ENCODE measurements around the gene ARHGAP26.
A peak's percentile ranks its signal among the peaks of the same experiment; 100 is the strongest.

Gene ARHGAP26

DNA sequence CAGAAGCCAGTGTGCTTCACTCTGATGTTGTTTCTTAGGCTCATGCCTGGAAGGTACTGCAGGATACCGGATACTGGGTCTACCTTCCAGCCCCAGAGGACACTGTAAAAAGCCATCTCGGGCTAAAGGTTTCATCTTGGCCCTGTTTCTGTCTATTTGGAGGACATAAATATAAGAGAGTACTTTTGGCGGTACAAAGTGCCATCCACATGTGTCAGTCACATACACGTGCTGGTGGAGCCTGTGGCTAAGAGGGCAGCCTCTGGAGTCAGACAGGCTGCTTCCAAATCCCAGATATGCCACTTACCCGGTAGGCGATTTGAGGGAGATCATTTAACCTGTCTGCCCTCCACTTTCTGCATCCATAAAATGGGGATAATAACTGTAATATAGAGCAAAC lies 472.9 kb downstream of the ARHGAP26 start:
- DNase-seq (no peak), ATAC-seq (no peak)

DNA sequence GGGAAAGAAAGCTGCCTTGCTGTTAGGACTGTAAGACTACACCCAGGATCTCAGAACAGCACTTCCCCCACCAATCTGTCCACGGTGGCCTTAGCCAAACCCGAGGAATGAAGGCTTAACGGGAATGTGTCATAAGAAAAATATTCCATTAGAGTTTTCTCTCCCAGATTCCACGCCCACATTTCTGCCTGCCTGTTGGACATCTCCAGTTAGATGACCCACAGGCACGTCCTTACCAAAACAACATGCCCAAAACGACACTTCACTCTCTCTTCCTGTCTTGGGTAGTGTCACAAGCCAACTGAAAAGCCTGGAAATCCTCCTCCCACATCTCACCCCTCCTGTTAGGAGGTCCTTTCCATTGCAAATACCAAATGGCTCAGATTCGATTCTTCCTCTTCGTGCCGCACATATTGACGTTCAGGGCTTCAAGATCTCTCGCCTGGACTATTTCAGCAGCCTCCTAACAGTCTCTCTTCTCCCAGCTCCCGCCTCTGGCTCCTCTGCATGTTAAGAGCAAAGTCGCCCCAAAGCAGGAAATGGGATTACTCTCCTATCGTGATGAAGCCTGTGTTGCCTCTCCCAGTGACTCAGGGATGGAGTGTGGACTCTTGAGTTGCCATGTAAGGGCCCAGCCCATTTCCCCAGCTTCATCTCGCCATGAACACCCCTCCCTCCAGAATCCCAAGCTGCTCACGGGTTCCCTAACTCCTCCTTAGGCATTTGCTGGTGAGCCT lies 474.0 kb downstream of the ARHGAP26 start:
- DNase-seq: no peak
- ATAC-seq: no peak

DNA sequence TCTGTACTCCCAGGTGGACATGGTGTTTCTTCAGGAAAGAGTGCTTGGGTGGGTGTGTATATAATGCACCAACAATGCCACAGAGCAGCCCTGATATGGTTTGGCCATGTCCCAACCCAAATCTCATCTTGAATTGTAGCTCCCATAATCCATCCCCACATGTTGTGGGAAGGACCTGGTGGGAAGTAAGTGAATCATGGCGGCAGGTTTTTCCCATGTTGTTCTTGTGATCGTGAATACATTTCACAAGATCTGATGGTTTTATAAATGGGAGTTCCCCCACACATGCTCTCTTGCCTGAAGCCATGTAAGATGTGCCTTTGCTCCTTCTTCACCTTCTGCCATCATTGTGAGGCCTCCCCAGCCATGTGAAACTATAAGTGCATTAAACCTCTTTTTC lies 474.8 kb downstream of the ARHGAP26 start:
- ATAC-seq (no peak), DNase-seq (no peak)

DNA sequence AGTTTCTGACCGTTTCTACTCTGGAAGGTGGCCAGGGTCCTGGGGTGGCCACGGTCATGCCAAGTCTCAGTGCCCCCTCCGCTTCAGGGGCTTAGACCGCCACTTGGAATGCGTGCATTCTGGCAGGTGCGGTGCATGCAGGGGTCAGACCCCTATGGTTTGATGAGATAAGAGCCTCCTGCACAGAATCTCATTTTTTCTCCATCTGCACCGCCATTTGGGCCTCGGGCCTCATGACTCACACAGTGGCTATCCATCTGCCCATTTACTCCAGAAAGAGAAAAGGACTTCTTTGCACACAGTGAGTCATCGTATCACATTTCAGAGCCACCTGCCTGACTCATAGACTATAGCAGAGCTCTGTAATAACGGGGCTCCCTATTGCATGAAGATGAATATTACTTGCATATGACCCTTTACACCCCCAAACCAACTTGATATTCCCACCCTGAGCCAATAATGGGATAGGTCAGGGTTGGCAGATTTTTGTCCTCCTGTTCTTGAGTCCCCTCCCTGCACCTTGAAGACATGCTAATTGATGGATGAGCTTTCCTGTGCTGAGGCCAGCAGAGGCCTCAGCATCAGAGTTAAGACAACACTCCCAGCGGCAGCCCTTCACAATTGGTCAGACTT lies 475.9 kb downstream of the ARHGAP26 start:
- DNase-seq: no peak
- ATAC-seq: no peak

DNA sequence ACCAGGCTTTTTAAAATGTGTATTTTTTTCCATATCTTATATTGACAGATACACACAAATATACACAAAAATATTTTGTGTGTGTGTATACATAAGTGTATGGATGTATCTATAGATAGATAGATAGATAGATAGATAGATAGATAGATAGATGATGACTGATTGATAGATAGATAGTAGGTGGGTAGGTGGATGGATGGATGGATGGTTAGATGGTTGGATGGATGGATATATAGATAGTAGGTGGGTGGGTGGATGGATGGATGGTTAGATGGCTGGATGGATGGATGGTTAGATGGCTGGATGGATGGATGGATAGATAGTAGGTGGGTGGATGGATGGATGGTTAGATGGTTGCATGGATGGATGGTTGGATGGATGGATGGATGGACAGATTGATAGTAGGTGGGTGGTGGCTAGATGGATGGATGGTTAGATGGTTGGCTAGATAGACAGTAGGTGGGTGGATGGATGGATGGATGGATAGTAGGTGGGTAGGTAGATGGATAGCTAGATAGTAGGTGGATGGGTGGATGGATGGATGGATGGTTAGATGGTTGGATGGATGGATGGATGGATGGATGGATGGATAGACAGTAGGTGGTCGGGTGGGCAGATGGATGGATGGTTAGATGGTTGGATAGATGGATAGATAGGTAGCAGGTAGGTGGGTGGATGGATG lies 477.1 kb downstream of the ARHGAP26 start:
- ATAC-seq (no peak), DNase-seq (no peak)

GRCh38 chr5:143248391-143248790 lies 478.2 kb downstream of the ARHGAP26 start:
- ATAC-seq: no peak
- DNase-seq: no peak

DNA sequence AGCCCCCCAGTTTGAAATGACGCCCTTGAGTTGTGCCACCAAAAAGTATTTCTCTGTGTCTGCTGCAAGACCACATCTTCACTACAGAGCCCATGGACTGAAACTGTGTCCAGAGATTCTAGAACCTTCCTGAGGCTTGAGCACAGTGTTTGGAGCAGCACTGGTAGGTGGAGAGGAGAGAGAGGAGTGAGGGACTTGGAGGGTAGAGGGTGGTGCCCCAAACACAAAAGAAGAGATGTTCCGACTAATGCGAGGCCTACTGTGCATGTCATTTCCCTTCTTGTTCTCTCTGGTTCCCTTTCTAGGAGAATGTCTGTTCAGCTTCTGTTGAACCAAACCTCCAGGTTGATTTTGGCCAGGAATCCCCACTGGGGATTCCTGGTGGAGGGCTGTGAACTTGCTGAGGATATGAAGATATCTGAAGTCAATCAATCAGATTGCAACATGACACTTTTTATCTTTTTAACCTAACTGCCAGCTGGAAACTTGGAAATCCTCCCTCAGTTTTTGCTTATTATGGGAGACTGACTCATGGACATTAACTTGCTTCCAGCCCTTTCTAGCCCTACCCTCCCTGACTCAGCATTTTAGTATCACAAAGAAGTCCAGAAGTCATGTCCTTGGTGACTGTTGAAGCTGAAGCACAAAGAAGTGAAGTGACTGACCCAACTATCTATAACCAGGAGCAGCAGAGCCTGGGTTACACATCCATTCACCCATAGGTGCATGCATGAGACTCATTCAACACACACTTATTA lies 478.8 kb downstream of the ARHGAP26 start:
- DNase-seq: no peak
- no peak for ATAC-seq

- ATAC-seq (no peak), DNase-seq (no peak)
Observed at GRCh38 chr5:143249851-143250250, 479.7 kb downstream of the ARHGAP26 start.

- no peak for DNase-seq
Observed at GRCh38 chr5:143251190-143251589, 481.0 kb downstream of the ARHGAP26 start.

DNA sequence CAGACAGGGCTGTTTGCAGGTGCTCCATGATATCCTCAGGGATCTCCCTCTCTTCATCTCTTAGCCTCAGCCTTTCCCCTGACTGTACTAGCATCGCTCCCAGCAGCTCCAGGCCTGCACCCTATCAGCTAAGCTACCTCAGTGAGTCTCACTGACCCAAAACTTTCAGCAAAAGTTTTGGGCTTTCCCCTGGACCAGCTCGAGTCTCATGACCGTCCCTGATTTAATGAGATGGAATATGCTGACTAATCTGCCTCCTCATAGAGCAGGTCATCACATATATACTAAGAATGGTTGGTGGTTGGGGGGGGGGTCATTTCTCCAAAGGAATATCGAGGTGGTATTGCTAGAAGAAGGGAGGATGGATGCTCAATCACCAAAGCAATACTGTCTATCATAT lies 481.8 kb downstream of the ARHGAP26 start:
- no peak for DNase-seq
- no peak for ATAC-seq

More at GRCh38 chr5:143251190-143251589, 481.0 kb downstream of the ARHGAP26 start:
- ATAC-seq: no peak

GRCh38 chr5:143254819-143255218 lies 484.6 kb downstream of the ARHGAP26 start:
- DNase-seq: no peak
- no peak for ATAC-seq

- ATAC-seq (no peak), DNase-seq (no peak)
Observed at GRCh38 chr5:143258559-143259253, 488.5 kb downstream of the ARHGAP26 start.

GRCh38 chr5:143259254-143259605 lies 489.1 kb downstream of the ARHGAP26 start:
- ATAC-seq: no peak
- no peak for DNase-seq

DNA sequence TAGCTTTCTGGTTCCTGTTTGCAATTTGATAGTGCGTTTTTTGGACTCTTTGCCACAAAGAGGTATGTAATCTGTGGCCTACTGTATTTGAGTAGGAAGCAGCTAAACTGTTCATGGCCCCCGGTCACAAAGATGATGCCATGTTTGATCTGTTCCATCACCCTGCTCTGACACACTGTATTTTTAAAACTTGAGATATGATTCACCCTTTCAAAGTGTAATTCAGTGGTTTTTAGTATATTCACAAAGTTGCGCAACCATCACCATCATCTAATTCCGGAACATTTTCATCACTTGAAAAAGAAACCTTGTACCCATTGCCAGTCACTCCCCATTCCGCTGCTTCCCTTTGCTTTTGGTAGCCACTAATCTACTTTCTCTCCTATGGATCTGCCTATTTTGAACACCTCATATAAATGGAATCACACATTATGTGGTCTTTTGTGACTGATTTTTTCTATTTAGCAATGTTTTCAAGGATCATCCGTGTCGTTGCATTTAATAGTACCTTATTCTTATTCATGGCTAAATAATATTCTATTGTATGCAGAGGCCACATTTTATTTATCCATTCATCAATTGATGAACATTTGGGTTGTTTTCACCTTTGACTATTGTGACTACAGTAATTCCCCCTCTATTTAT lies 491.7 kb downstream of the ARHGAP26 start:
- peak; percentile 90 for ATAC-seq
- peak; percentile 13 for DNase-seq

DNA sequence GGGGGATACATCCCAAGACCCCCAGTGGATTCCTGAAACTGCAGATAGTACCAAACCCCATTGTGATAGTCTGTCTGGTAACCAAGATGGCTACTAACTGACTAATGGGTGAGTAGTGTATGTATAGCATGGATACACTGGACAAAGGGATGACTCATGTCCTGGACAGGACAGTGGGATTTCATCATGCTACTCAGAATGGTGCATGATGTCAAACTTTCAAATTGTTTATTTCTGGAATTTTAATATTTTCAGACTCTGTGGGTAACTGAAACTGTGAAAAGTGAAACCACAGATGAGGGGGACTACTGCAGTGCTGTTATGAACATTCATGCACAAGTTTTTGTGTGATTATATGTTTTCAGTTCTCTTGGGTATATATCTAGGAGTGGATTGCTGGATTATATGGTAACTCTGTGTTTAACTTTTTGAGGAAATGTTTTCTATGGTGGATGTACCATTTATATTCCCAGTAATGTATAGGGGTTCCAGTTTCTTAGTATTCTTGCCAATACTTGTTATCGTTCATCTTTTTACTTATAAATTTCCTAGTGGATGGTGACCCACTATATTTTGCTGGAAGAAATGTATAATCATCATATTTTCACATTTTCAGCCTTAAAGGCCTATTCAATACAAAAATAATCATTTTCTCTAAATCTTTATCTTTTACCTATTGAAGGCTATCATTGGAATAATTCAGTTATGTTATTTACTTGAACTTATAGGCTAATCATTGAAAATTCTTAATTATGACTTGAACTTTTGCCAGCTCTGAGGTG lies 492.4 kb downstream of the ARHGAP26 start:
- DNase-seq: no peak
- ATAC-seq: peak; percentile 29

DNA sequence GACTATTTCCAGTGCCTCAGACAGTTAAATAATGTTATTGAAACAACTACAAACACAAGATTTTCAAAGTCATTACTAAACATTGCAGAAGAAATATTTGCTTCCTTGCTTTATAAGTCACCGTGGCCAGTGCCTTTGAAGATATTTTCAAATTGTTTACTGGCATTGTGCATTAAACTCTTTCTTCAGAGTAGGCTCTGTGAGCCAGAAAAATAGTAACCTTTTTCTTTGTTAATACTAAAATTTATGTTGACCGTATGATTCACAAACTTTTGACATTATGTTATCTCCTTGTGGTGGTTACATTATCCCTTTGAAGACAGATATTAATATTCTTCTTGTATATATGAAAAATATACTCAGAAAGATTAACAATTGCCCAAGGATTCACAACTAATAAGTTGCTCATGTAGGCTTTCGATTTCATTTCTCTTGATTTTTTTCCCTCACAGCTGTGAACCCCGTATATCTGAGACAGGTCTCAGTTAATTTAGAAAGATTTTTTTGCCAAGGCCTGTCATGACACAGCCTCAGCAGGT lies 493.2 kb downstream of the ARHGAP26 start:
- ATAC-seq (no peak), DNase-seq (no peak)

- ATAC-seq (no peak), DNase-seq (no peak)
Observed at GRCh38 chr5:143265995-143266394, 495.8 kb downstream of the ARHGAP26 start.

DNA sequence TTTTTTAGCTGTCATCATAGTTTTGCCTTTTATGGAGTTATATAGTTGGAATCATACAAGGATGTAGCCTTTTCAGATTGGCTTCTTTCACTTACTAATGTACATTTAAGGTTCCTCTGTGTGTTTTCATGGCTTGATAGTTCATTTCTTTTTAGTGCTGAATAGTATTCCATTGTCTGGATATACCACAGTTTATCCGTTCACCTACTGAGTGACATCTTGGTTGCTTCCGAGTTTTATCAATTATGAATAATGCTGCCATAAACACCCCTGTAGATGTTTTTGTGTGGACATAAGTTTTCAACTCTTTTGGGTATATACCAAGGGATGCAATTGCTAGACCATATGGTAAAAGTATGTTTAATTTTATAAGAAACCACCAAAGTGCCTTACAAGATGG lies 497.0 kb downstream of the ARHGAP26 start:
- DNase-seq (no peak), ATAC-seq (no peak)

DNA sequence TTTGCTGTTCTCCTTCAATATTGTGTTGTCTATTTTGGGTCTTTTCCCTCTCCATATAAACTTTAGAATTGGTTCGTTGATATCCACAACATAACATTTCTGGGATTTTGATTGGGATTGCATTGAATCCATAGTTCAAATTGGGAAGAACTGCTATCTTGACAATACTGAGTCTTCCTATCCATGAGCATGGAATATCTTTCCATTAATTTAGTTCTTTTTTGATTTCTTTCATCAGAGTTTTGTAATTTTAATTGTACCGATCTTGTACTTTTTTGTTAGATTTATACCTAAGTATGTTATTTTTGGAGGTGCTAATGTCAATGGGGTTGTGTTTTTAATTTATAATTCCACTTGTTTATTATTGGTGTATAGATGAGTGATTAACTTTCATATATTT lies 498.2 kb downstream of the ARHGAP26 start:
- ATAC-seq: no peak
- no peak for DNase-seq

GRCh38 chr5:143271431-143271830 lies 501.3 kb downstream of the ARHGAP26 start:
- no peak for DNase-seq
- ATAC-seq: no peak

GRCh38 chr5:143274952-143275351 lies 504.8 kb downstream of the ARHGAP26 start:
- DNase-seq (no peak), ATAC-seq (no peak)

Data from stimulated activated naive CD8-positive, alpha-beta T cell treated with anti-CD3 and anti-CD28 coated beads, Interleukin-15, Interleukin-2, amounts not matched to agents 100 U/mL and 50 U/mL, for 24 hours (primary cell).